Loucy (cell line): ENCODE results near the gene SEC14L1.

Experiments used
- H2AFZ ChIP-seq: fragments of 200-600 bp; sonication (generic); 2 replicates; pipeline ENCODE4 v1.6.0; 2016; ENCODE audit warnings: antibody characterized with exemption, mild to moderate bottlenecking, low read length, moderate library complexity
- H3F3A ChIP-seq: fragments of 200-600 bp; 2 replicates; pipeline ENCODE4 v1.6.0; 2016; ENCODE audit warnings: antibody characterized with exemption, low read depth, mild to moderate bottlenecking
- H3K27me3 ChIP-seq: fragments of 200-600 bp; sonication (generic); 2 replicates; pipeline ENCODE4 v1.6.1; 2014; ENCODE audit warnings: low read length, mild to moderate bottlenecking; ENCODE audit not compliant: insufficient read depth, poor library complexity, severe bottlenecking
- H3K36me3 ChIP-seq: fragments of 200-600 bp; sonication (generic); 2 replicates; pipeline ENCODE4 v1.6.1; 2016; ENCODE audit warnings: low read length; ENCODE audit not compliant: insufficient read depth
- H3K4me1 ChIP-seq: fragments of 200-600 bp; sonication (generic); 2 replicates; pipeline ENCODE4 v1.5.1; 2014; ENCODE audit warnings: low read length, mild to moderate bottlenecking; ENCODE audit not compliant: insufficient read depth, poor library complexity, severe bottlenecking
- H3K4me2 ChIP-seq: fragments of 200-600 bp; sonication (generic); 2 replicates; pipeline ENCODE4 v1.6.0; 2014; ENCODE audit warnings: antibody characterized with exemption, low read length, low read depth, mild to moderate bottlenecking; ENCODE audit not compliant: poor library complexity, severe bottlenecking
- H3K4me3 ChIP-seq: fragments of 200-600 bp; sonication (generic); 2 replicates; pipeline ENCODE4 v1.5.1; 2014; ENCODE audit warnings: low read length, mild to moderate bottlenecking, mixed read lengths; ENCODE audit not compliant: poor library complexity, severe bottlenecking
- H3K79me2 ChIP-seq: fragments of 200-600 bp; sonication (generic); 2 replicates; pipeline ENCODE4 v1.6.1; 2014; ENCODE audit warnings: low read length; ENCODE audit not compliant: insufficient read depth
- H3K9ac ChIP-seq: fragments of 200-600 bp; sonication (generic); 2 replicates; pipeline ENCODE4 v1.6.0; 2014; ENCODE audit warnings: mild to moderate bottlenecking, low read depth, low read length, moderate library complexity; ENCODE audit not compliant: poor library complexity, severe bottlenecking
- H3K9me2 ChIP-seq: fragments of 200-600 bp; sonication (generic); replicated peaks from 2 replicates; pipeline ENCODE4 v1.6.1; 2016; ENCODE audit warnings: low read depth, low read length, mixed read lengths
- H3K9me3 ChIP-seq: fragments of 200-600 bp; sonication (generic); 2 replicates; pipeline ENCODE4 v1.6.1; 2014; ENCODE audit warnings: mild to moderate bottlenecking, antibody characterized with exemption, low read length, low read depth; ENCODE audit not compliant: insufficient read depth
- H4K20me1 ChIP-seq: fragments of 200-600 bp; sonication (generic); 2 replicates; pipeline ENCODE4 v1.6.0; 2014; ENCODE audit warnings: antibody characterized with exemption, low read length, mild to moderate bottlenecking; ENCODE audit not compliant: insufficient read depth, poor library complexity, severe bottlenecking
- EZH2phosphoT487 ChIP-seq: fragments of 200-600 bp; IDR thresholded peaks from 2 replicates; pipeline ENCODE4 v1.6.1; 2018; ENCODE audit warnings: antibody characterized with exemption, mild to moderate bottlenecking, moderate library complexity, borderline replicate concordance
- TF ChIP-seq, protein P1 (sequence below): fragments of 200-600 bp; sonication (generic); conservative IDR thresholded peaks from 2 replicates; pipeline ENCODE4 v1.5.1; 2014; ENCODE audit warnings: mild to moderate bottlenecking, antibody characterized with exemption, low read length

Gene SEC14L1

DNA sequence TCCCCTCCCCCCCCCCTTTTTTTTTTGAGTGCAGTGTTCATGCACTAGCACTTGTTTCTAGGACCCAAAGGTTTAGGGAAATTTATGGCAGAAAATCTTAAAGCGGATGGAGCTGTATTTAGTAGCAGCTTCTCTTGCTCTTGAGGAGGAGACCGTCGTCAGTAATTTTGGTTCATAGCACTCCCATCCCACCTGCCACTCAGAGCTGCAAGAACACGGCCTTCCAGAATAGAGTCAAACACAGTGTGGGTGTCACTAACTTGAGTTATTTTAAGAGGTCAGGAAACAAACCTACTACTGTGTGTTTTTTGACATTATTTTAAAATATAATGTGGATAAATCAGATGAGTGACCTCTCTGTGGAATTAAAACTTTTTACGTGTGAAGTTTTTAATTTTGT is 37.3 kb downstream of the SEC14L1 start:
- TF ChIP-seq EZH2phosphoT487 = no peak
- TF ChIP-seq, protein P1, sequence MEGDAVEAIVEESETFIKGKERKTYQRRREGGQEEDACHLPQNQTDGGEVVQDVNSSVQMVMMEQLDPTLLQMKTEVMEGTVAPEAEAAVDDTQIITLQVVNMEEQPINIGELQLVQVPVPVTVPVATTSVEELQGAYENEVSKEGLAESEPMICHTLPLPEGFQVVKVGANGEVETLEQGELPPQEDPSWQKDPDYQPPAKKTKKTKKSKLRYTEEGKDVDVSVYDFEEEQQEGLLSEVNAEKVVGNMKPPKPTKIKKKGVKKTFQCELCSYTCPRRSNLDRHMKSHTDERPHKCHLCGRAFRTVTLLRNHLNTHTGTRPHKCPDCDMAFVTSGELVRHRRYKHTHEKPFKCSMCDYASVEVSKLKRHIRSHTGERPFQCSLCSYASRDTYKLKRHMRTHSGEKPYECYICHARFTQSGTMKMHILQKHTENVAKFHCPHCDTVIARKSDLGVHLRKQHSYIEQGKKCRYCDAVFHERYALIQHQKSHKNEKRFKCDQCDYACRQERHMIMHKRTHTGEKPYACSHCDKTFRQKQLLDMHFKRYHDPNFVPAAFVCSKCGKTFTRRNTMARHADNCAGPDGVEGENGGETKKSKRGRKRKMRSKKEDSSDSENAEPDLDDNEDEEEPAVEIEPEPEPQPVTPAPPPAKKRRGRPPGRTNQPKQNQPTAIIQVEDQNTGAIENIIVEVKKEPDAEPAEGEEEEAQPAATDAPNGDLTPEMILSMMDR = no peak
- H3F3A ChIP-seq = no peaks in the 10 kb centered on the region
- H3K4me3 ChIP-seq = no peak overlapping the region
- no peaks in the 10 kb centered on the region for H3K27me3 ChIP-seq
- no peak overlapping the region for H3K4me2 ChIP-seq
- peaks cover 10% of the 10 kb centered on the region; the same call in 1 of the 2 replicates for H3K9me3 ChIP-seq
- H3K4me1 ChIP-seq = peaks cover 16% of the 10 kb centered on the region
- H2AFZ ChIP-seq = no peak overlapping the region
- H4K20me1 ChIP-seq = no peaks in the 10 kb centered on the region
- no peak overlapping the region for H3K9ac ChIP-seq
- H3K9me2 ChIP-seq = no peaks in the 10 kb centered on the region
- peaks cover 12% of the 10 kb centered on the region; the same call in 1 of the 2 replicates for H3K36me3 ChIP-seq
- peaks cover 65% of the 10 kb centered on the region for H3K79me2 ChIP-seq

DNA sequence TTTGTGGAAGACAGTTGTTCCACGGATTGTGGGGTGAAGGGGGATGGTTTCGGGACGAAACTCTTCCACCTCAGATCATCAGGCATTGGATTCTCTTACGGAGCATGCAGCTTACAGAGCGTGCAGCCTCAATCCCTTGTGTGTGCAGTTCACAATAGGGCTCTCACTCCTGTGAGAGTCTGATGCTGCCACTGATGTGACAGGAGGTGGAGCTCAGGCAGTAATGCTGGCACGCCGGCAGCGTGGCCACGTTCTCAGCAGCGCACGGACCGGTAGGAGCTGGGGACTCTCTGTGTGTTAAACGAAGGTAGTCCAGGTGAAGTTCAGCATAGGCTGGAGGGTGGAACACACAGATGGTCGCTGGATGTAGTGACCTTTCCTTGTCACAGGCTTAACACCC is 37.8 kb downstream of the SEC14L1 start:
- Histone ChIP-seq H3K9me2 (no peaks in the 10 kb centered on the region), H4K20me1 (no peaks in the 10 kb centered on the region), H3K4me1 (peaks cover 19% of the 10 kb centered on the region), H3K9ac (no peak overlapping the region), H3K79me2 (peaks cover 68% of the 10 kb centered on the region), H3K36me3 (peaks cover 12% of the 10 kb centered on the region; the same call in 1 of the 2 replicates), H3K4me2 (no peak overlapping the region), H3F3A (no peaks in the 10 kb centered on the region), H2AFZ (no peak overlapping the region), H3K4me3 (no peak overlapping the region), H3K9me3 (peaks cover 10% of the 10 kb centered on the region; the same call in 1 of the 2 replicates), H3K27me3 (no peaks in the 10 kb centered on the region)
- TF ChIP-seq, protein P1 = no peak

DNA sequence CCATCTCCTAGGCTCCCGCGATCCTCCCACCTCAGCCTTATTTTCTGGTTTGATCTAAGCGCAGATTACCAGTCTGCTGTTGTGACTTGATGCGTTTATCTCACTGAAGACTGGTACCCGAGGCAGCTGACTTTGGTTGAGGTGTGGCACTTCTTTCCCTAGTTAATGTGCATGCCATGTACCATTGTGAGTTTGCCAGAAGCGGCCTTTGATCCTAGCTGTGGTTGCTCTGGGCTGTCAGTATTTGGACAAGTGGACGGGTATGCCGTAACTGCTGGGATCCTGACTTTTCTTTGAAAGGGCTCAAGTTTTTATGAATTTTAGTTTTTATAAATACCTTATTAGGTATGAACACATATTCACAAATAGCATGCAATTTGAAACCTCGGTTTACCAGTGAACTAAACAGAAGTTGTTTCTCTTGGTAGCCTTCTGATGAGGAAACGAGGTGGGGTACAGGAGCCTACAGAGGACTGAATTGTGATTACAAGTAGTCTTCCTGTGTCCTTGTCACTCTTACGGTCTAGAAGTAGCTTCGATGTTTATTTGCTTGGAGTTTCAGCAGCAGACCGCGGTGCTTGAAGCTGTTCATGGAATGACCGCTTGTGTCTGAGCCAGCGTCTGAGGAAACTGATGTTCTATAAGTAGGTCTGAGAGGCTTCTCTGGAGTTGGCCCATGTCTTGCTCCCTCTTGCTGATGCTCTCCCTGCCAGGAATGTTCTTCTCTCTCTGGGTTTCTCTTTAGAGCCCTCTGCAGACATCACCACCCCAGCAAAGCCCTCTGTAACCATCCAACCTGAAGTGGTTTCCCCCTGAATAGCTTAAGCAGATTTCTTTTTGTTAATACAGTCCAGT is 40.0 kb downstream of the SEC14L1 start:
- no peak overlapping the region for H3K4me2 ChIP-seq
- H3K27me3 ChIP-seq = no peaks in the 10 kb centered on the region
- no peaks in the 10 kb centered on the region for H3K36me3 ChIP-seq
- TF ChIP-seq, protein P1 = no peak
- no peak for TF ChIP-seq EZH2phosphoT487
- peaks cover 26% of the 10 kb centered on the region for H3K4me1 ChIP-seq
- no peaks in the 10 kb centered on the region for H3K9me3 ChIP-seq
- peaks cover 77% of the 10 kb centered on the region for H3K79me2 ChIP-seq
- no peak overlapping the region for H3K4me3 ChIP-seq
- peaks cover 4% of the 10 kb centered on the region for H4K20me1 ChIP-seq
- H3K9me2 ChIP-seq = no peaks in the 10 kb centered on the region
- no peak overlapping the region for H2AFZ ChIP-seq
- H3F3A ChIP-seq = no peaks in the 10 kb centered on the region
- H3K9ac ChIP-seq = no peak overlapping the region
